IPS-20b (cell line): Measurements from ENCODE around the gene APLF.
"Not testable (repeated sequence)": the region's sequence is repeated elsewhere in the genome, so short reads cannot be mapped to it uniquely, and the experiment has no call there.

Source experiments
- H3K27ac ChIP-seq: one replicate; pipeline ENCODE4 v1.5.1; 2013; ENCODE audit warnings: low read length
- H3K27me3 ChIP-seq: 2 replicates; pipeline ENCODE4 v1.6.1; 2013; ENCODE audit warnings: mild to moderate bottlenecking, low read length, inconsistent platforms; ENCODE audit not compliant: insufficient read depth
- H3K36me3 ChIP-seq: 2 replicates; pipeline ENCODE4 v1.6.1; 2013; ENCODE audit warnings: low read depth, mild to moderate bottlenecking, inconsistent platforms, low read length, moderate library complexity; ENCODE audit not compliant: insufficient read depth
- H3K4me1 ChIP-seq: 2 replicates; pipeline ENCODE4 v1.6.1; 2013; ENCODE audit warnings: mild to moderate bottlenecking, control low read depth, inconsistent platforms, low read length, moderate library complexity; ENCODE audit not compliant: insufficient read depth
- H3K4me3 ChIP-seq: 2 replicates; pipeline ENCODE4 v1.5.1; 2013; ENCODE audit warnings: mild to moderate bottlenecking, low read length, inconsistent platforms
- H3K9ac ChIP-seq: 2 replicates; pipeline ENCODE4 v1.6.1; 2013; ENCODE audit warnings: low read depth, mild to moderate bottlenecking, inconsistent platforms, low read length, moderate library complexity
- H3K9me3 ChIP-seq: 2 replicates; pipeline ENCODE4 v1.6.1; 2013; ENCODE audit warnings: mild to moderate bottlenecking, low read depth, low read length, inconsistent platforms; ENCODE audit not compliant: insufficient read depth

APLF gene

DNA sequence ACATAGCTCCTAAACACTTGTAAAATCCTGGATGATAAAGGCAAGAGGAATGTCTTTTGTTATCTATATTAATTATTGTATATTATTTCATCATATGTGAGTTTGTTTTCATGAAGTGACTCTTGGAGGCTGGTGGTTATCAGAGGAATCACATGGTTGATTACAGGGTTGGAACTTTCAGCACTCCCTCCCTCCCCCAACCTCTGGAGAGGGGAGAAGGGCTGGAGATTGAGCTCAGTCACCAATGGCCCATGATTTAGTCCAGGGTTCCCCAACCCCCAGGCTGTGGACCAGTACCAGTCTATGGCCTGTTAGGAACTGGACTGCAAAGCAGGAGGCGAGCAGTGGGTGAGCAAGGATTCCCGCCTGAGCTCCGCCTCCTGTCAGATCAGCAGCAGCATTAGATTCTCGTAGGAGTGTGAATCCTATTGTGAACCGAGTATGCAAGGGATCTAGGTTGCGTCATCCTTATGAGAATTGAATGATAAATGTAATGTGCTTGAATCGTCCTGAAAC lies 38.0 kb upstream of the APLF start:
- H3K4me1 ChIP-seq = no peaks in the 10 kb centered on the region
- no peaks in the 10 kb centered on the region for H3K27me3 ChIP-seq
- no peaks in the 10 kb centered on the region for H3K36me3 ChIP-seq
- no peak overlapping the region for H3K9ac ChIP-seq
- H3K4me3 ChIP-seq = no peak overlapping the region
- no peaks in the 10 kb centered on the region for H3K9me3 ChIP-seq
- H3K27ac ChIP-seq = no peak overlapping the region

DNA sequence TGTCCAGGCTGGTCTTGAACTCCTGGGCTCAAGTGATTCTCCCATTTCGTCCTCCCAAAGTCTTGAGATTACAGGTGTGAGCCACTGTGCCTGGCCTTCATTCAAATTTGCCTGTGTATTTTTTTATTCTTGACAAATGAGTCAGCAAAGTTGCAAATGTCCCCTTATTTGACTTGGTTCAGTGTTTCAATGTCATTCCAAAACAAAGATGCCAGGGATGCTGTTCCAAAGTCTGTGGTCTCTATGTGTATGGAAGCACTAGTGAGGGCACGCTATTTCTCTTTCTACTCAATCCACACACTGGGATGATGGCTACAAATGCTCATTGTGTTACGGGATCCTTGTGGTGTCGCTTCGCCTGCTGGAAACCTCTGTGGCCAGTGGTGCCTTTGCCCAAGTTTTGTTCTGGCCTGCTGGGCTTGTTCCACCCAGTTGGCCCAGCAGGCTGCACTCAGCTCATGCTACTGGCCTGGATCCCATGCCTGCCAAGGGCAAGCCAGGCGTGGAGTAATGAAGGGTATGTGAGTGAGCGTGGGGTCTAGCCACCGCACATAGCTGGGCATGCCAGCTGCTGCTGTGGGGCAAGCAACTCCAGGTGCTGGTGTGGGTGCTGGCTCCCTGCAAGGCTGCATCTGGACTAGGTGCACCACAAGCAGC lies 35.9 kb upstream of the APLF start:
- Histone ChIP-seq H3K36me3 (no peaks in the 10 kb centered on the region), H3K4me3 (no peak overlapping the region), H3K9me3 (no peaks in the 10 kb centered on the region), H3K27ac (no peak overlapping the region), H3K4me1 (no peaks in the 10 kb centered on the region), H3K27me3 (no peaks in the 10 kb centered on the region), H3K9ac (no peak overlapping the region)

DNA sequence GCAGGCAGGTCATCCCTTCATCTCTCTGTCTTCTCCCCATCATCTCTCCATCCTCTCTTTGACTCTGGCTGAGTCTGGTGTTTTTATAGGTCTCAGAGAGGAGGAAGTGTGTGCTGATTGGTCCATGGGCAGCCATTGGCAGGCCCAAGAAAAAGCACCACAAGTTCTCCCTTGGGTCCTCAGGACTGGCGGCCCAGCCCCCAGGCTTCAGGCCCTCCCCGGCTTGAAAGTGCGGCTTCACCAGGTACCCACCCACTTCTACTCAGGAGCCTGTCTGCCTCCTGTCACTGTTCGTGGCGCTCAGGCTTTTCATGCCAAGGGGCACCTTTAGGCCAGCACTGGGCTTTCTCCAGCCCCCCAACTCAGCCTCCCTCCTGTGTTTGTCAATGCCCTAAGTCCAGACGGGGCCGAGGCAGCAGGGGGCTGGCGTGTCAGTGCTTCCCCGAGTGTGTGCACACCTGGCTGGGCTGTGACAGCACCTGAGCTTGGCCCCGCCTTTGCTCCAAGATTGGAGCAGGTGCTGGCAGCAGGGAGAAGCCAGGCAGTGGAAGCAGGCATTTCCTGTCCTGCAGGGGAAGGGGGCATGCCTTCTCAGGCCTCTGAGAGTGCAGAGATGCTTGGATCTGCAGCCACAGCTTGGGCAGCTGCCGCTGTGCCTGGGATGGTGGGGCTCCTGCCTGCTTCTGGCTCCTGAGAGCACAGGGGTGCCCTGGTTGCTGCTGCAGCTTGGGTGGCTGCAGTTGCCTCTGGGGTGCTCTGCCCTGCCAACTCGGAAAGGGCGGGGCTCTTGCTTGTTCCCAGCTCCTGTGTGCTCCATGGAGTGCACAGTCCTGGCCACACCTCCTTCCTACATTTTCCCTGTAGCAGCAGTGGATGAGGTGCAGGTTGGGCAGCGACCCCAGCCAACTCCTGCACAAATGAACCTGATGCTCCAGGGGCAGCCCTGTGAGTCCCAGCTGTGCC lies 34.4 kb upstream of the APLF start:
- Histone ChIP-seq H3K27me3 (no peaks in the 10 kb centered on the region), H3K4me3 (no peak overlapping the region), H3K27ac (no peak overlapping the region), H3K4me1 (no peaks in the 10 kb centered on the region), H3K9me3 (no peaks in the 10 kb centered on the region), H3K9ac (no peak overlapping the region), H3K36me3 (no peaks in the 10 kb centered on the region)

DNA sequence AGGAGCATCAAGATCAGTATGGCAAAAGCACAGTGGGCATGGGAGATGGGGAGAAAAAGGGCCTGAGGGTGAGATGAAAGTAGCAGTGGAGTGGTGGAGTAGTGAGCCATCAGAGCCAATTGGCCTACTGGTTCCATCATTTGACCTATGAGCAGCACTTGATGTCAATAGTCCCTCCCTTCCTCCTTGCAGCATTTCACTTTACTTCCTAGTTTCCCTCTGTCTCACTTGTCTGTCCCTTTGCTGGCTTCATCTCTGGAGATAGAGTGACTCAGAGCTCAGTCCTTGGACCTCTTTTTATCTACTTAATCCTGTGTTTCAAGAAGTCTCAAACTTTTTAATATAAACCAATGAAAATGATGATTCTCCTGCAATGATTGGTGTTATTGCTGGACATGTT lies 32.4 kb upstream of the APLF start:
- H3K4me1 ChIP-seq = no peaks in the 10 kb centered on the region
- no peak overlapping the region for H3K27ac ChIP-seq
- no peak overlapping the region for H3K9ac ChIP-seq
- no peaks in the 10 kb centered on the region for H3K27me3 ChIP-seq
- no peak overlapping the region for H3K4me3 ChIP-seq
- no peaks in the 10 kb centered on the region for H3K9me3 ChIP-seq
- no peaks in the 10 kb centered on the region for H3K36me3 ChIP-seq

DNA sequence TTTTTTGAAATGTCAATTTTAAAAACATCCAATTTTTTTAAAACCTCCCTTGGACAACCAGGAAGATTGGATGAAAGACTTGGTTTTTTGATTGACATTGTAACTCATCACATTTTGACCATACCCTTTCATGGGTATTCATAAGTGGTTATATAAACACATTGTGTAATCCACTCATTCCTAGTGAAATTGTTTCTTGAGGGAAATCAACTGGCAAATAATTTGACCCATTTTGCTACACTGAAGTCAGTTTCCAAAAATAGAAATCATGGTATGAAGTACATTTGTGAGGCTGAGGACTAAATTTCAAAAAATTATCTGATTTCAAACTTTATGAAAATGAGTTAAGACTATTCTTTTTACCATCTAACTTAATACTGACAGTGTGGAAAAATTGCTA lies 31.8 kb upstream of the APLF start:
- Histone ChIP-seq H3K27ac (no peak overlapping the region), H3K36me3 (no peaks in the 10 kb centered on the region), H3K4me3 (no peak overlapping the region), H3K27me3 (no peaks in the 10 kb centered on the region), H3K9me3 (no peaks in the 10 kb centered on the region), H3K9ac (no peak overlapping the region), H3K4me1 (no peaks in the 10 kb centered on the region)

DNA sequence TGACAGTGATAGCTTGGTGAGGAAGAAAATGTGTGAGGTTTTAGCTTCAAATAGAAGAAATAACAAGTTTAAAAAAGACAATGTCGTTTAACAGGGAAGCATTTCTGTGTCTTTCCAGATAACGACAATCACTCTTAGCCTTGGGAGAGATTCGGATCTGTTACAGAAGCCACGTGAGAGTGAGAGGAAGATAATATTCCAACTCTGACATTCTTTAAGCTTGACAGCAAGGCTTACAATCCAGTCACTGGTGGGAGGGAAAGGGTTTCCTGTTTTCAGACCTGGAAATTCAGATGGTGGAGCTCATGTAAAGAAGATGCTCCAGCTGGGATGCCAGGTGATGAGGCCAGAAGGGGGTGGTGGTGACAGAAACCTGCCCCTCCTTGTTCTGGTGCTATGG lies 31.1 kb upstream of the APLF start:
- H3K9ac ChIP-seq = no peak overlapping the region
- no peaks in the 10 kb centered on the region for H3K9me3 ChIP-seq
- H3K4me1 ChIP-seq = peaks cover 2% of the 10 kb centered on the region
- no peaks in the 10 kb centered on the region for H3K27me3 ChIP-seq
- H3K27ac ChIP-seq = no peak overlapping the region
- no peaks in the 10 kb centered on the region for H3K36me3 ChIP-seq
- H3K4me3 ChIP-seq = no peak overlapping the region

DNA sequence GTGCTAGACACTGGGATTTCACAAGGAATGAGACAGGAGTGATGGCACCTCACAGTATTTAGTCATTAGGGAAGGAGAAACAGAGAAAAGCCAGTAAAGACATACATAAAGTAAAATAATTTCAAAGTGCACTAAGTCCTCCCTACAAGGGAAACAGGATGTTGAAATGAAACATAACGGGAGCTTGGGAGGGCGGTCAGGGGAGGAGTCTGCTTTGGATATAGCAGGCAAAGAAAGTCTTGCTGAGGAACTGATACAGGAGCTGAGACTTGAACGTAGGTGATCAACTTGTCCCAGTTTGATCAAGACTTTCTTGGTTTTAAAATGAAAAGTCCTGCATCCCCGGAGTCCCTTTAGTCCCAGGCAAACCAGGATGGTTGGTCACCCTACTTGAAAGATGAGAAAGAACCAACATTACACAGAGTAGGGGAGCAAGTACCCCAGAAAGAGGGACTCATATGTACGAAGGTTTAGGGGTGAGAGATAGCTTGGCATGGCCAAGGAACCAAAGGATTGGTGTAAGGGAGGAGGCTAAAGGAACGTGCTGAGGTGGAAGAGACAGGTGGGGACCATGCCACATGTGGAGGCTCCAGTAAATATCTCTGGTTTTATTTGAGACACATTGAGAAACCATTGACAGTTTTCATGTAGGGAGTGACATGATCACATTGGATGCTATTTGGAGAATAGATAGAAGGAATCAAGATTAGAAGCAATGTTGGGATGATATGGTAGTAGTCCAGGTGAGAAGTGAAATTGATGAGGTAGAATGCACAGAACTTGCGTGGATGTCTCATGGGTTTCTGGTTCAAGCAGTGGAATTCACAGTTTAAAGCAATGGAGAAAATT lies 28.7 kb upstream of the APLF start:
- no peak overlapping the region for H3K4me3 ChIP-seq
- peaks cover 5% of the 10 kb centered on the region for H3K4me1 ChIP-seq
- no peaks in the 10 kb centered on the region for H3K36me3 ChIP-seq
- no peaks in the 10 kb centered on the region for H3K9me3 ChIP-seq
- H3K9ac ChIP-seq = no peak overlapping the region
- H3K27me3 ChIP-seq = no peaks in the 10 kb centered on the region
- no peak overlapping the region for H3K27ac ChIP-seq

DNA sequence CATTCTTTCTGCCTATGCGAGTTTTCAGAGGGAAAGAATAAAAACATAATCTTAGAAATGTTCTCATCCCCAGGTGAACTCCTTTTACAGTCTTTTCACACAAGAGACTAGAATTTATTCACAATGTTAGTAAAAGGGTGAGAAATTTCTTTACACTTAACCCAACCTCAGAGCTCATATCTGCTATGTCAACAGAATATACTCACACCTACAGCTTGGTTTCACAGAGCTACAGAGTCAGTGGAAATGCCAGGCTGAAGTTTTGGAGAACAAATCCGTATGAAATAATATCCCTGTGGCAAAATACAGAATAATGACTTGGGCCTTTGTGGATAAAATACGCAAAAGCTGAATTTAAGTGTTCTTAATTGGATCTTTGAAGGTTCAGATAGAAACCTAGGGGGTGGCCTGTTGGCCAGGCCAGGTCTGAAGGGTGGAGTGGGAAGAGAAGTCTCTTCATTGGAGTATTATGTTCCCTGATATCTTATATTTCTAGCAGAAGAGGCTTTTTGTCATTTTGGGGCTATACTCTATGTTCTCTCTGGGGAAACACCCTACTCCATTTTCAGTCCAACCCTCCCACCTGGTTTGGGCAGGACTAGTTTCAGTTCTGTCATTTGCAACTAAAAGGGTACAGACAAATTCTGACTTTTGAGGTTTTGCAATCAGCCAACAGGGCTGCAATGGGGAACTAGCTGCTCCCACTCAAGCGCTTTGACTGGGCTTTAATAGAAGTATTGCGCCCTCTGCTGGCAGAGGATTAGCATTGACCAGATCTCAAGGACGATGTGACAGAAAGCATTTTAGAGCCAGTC lies 26.0 kb upstream of the APLF start:
- Histone ChIP-seq H3K27me3 (no peaks in the 10 kb centered on the region), H3K36me3 (no peaks in the 10 kb centered on the region), H3K4me3 (no peak overlapping the region), H3K27ac (no peak overlapping the region), H3K9ac (no peak overlapping the region), H3K4me1 (peaks cover 5% of the 10 kb centered on the region), H3K9me3 (no peaks in the 10 kb centered on the region)

DNA sequence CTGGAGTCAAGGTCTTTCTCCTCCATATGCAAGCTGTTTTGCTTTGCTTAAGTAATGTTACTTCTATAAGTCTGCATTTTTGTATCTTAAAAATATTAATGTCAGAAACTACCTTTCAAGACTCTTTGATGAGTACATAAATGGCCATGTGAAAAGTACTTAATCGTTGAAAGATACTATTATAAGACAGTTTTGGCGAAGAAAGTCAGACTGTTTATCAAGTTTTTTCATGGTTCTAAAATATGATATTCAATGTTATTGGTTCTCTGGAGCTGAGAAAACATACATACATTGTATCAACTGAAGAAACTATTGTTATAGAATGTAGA lies 25.4 kb upstream of the APLF start:
- no peak overlapping the region for H3K27ac ChIP-seq

DNA sequence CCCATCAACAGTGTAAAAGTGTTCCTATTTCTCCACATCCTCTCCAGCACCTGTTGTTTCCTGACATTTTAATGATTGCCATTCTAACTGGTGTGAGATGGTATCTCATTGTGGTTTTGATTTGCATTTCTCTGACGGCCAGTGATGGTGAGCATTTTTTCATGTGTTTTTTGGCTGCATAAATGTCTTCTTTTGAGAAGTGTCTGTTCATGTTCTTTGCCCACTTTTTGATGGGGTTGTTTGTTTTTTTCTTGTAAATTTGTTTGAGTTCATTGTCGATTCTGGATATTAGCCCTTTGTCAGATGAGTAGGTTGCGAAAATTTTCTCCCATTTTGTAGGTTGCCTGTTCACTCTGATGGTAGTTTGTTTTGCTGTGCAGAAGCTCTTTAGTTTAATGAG lies 21.0 kb upstream of the APLF start:
- H3K4me3 ChIP-seq, H3K4me1 ChIP-seq, H3K9ac ChIP-seq, H3K9me3 ChIP-seq, H3K27me3 ChIP-seq, H3K27ac ChIP-seq, H3K36me3 ChIP-seq: not testable (repeated sequence)

More for the DNA sequence above, 25.4 kb upstream of the APLF start:
- H3K4me1 ChIP-seq = peaks cover 5% of the 10 kb centered on the region
- no peak overlapping the region for H3K4me3 ChIP-seq
- H3K9ac ChIP-seq = no peak overlapping the region
- no peaks in the 10 kb centered on the region for H3K9me3 ChIP-seq
- no peaks in the 10 kb centered on the region for H3K36me3 ChIP-seq
- no peaks in the 10 kb centered on the region for H3K27me3 ChIP-seq

DNA sequence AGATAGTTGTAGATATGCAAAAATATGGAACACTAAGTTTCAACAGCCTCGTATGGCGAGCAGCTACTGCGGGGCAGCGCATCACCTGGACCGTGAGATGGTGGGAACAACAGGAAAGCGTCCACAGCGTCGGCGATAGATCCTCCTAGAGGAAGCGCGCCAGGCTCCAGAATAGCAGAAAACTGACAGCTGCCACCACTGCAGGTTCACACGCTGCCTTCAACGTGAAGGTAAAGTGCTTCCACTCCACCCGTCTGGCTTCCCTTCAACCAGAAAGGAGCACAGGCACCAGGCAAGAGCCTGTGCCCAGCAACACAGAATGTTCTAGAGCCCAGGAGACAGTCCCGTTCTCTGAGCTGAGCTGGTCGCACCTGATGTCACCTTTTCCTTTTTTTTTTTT lies 20.3 kb upstream of the APLF start:
- H3K36me3 ChIP-seq = no peaks in the 10 kb centered on the region
- no peak overlapping the region for H3K27ac ChIP-seq
- H3K4me3 ChIP-seq = no peak overlapping the region
- no peaks in the 10 kb centered on the region for H3K4me1 ChIP-seq
- H3K9me3 ChIP-seq = no peaks in the 10 kb centered on the region
- no peaks in the 10 kb centered on the region for H3K27me3 ChIP-seq
- H3K9ac ChIP-seq = no peak overlapping the region
